Muscle layer of duodenum (tissue), 2 donors: ENCODE measurements around the gene TBX1.

Experiments used
- H3K27ac ChIP-seq: one replicate; pipeline ENCODE4 v1.7.0; 2013; ENCODE audit warnings: mild to moderate bottlenecking, low read length
- H3K27me3 ChIP-seq: one replicate; pipeline ENCODE4 v1.7.0; 2013; ENCODE audit warnings: low read depth, mild to moderate bottlenecking, control low read depth, low read length
- H3K36me3 ChIP-seq, 2 donors: one replicate each; pipeline ENCODE4 v1.7.0; 2013; ENCODE audit warnings: low read length in 2 of 2, control low read depth in 1 of 2, mild to moderate bottlenecking in 1 of 2; ENCODE audit not compliant: insufficient read depth in 2 of 2, control insufficient read depth in 1 of 2
- H3K4me1 ChIP-seq, 2 donors: one replicate each; pipeline ENCODE4 v1.7.0; 2013; ENCODE audit warnings: low read length in 2 of 2, mild to moderate bottlenecking in 2 of 2, control low read depth in 1 of 2, moderate library complexity in 1 of 2; ENCODE audit not compliant: insufficient read depth in 2 of 2, control insufficient read depth in 1 of 2
- H3K4me3 ChIP-seq, 2 donors: one replicate each; pipeline ENCODE4 v1.7.0; 2013; ENCODE audit warnings: low read length in 2 of 2, low read depth in 1 of 2, mild to moderate bottlenecking in 1 of 2
- H3K9me3 ChIP-seq, 2 donors: one replicate each; pipeline ENCODE4 v1.7.0; 2013; ENCODE audit warnings: low read length in 2 of 2, control low read depth in 1 of 2, mild to moderate bottlenecking in 1 of 2; ENCODE audit not compliant: control insufficient read depth in 1 of 2
- donor health status: healthy.

The TBX1 gene

GRCh38 chr22:19807914-19808872 lies 47.6 kb downstream of the TBX1 start:
- Histone ChIP-seq H3K27ac (no peak overlapping the region), H3K36me3 (no peaks in the 10 kb centered on the region), H3K27me3 (no peaks in the 10 kb centered on the region), H3K4me3 (no peak overlapping the region), H3K9me3 (no peaks in the 10 kb centered on the region), H3K4me1 (peaks cover 0 to 3% of the 10 kb centered on the region in 2 donors)

- H3K27me3 ChIP-seq = no peaks in the 10 kb centered on the region
- no peak overlapping the region for H3K27ac ChIP-seq
These were observed 48.4 kb downstream of the TBX1 start for GRCh38 chr22:19808873-19809478.

GRCh38 chr22:19809741-19810140 lies 49.2 kb downstream of the TBX1 start:
- Histone ChIP-seq H3K9me3 (no peaks in the 10 kb centered on the region), H3K36me3 (no peaks in the 10 kb centered on the region), H3K27ac (no peak overlapping the region), H3K4me1 (peaks cover 0 to 3% of the 10 kb centered on the region in 2 donors), H3K27me3 (no peaks in the 10 kb centered on the region), H3K4me3 (no peak overlapping the region)

More at GRCh38 chr22:19808873-19809478, 48.4 kb downstream of the TBX1 start:
- peaks cover 0 to 3% of the 10 kb centered on the region in 2 donors for H3K4me1 ChIP-seq
- H3K36me3 ChIP-seq = no peaks in the 10 kb centered on the region
- H3K9me3 ChIP-seq = no peaks in the 10 kb centered on the region
- no peak overlapping the region for H3K4me3 ChIP-seq

GRCh38 chr22:19810381-19811201 lies 50.0 kb downstream of the TBX1 start:
- Histone ChIP-seq H3K4me3 (no peak overlapping the region), H3K9me3 (no peaks in the 10 kb centered on the region), H3K4me1 (peaks cover 0 to 3% of the 10 kb centered on the region in 2 donors), H3K36me3 (peaks cover 0 to 5% of the 10 kb centered on the region in 2 donors), H3K27ac (no peak overlapping the region), H3K27me3 (no peaks in the 10 kb centered on the region)

GRCh38 chr22:19811211-19811621 lies 50.6 kb downstream of the TBX1 start:
- no peak overlapping the region for H3K4me3 ChIP-seq
- peaks cover 0 to 5% of the 10 kb centered on the region in 2 donors for H3K36me3 ChIP-seq
- H3K27ac ChIP-seq = no peak overlapping the region
- no peaks in the 10 kb centered on the region for H3K9me3 ChIP-seq
- H3K27me3 ChIP-seq = no peaks in the 10 kb centered on the region
- peaks cover 0 to 3% of the 10 kb centered on the region in 2 donors for H3K4me1 ChIP-seq

- H3K9me3 ChIP-seq = no peaks in the 10 kb centered on the region
- peaks cover 0 to 5% of the 10 kb centered on the region in 2 donors for H3K36me3 ChIP-seq
- no peak overlapping the region for H3K4me3 ChIP-seq
- no peak overlapping the region for H3K27ac ChIP-seq
- no peaks in the 10 kb centered on the region for H3K4me1 ChIP-seq
- no peaks in the 10 kb centered on the region for H3K27me3 ChIP-seq
These were observed 51.5 kb downstream of the TBX1 start for GRCh38 chr22:19811811-19812771.

- Histone ChIP-seq H3K4me1 (no peaks in the 10 kb centered on the region), H3K27me3 (no peaks in the 10 kb centered on the region), H3K36me3 (peaks cover 0 to 5% of the 10 kb centered on the region in 2 donors), H3K27ac (no peak overlapping the region), H3K9me3 (no peaks in the 10 kb centered on the region), H3K4me3 (no peak overlapping the region)
These were observed 52.3 kb downstream of the TBX1 start for GRCh38 chr22:19812910-19813309.

GRCh38 chr22:19814428-19814827 lies 53.9 kb downstream of the TBX1 start:
- H3K27me3 ChIP-seq = no peaks in the 10 kb centered on the region
- no peak overlapping the region for H3K27ac ChIP-seq
- no peaks in the 10 kb centered on the region for H3K4me1 ChIP-seq
- no peak overlapping the region for H3K4me3 ChIP-seq
- H3K36me3 ChIP-seq = peaks cover 0 to 5% of the 10 kb centered on the region in 2 donors
- H3K9me3 ChIP-seq = no peaks in the 10 kb centered on the region

GRCh38 chr22:19815093-19815822 lies 54.7 kb downstream of the TBX1 start:
- no peak overlapping the region for H3K4me3 ChIP-seq
- H3K4me1 ChIP-seq = no peaks in the 10 kb centered on the region
- no peak overlapping the region for H3K27ac ChIP-seq
- no peaks in the 10 kb centered on the region for H3K27me3 ChIP-seq
- no peaks in the 10 kb centered on the region for H3K9me3 ChIP-seq
- H3K36me3 ChIP-seq = peaks cover 0 to 5% of the 10 kb centered on the region in 2 donors

GRCh38 chr22:19815823-19816290 lies 55.3 kb downstream of the TBX1 start:
- Histone ChIP-seq H3K27me3 (no peaks in the 10 kb centered on the region), H3K4me3 (no peak overlapping the region), H3K9me3 (no peaks in the 10 kb centered on the region), H3K27ac (no peak overlapping the region), H3K4me1 (no peaks in the 10 kb centered on the region), H3K36me3 (peaks cover 0 to 5% of the 10 kb centered on the region in 2 donors)
